GM18526 (cell line): ENCODE results near the gene WASF1.

Experiments used
- POLR2A ChIP-seq: IDR thresholded peaks from 3 replicates; pipeline ENCODE4 v1.6.1; 2011; ENCODE audit not compliant: insufficient read length; ENCODE audit errors: extremely low read depth

WASF1 gene

DNA sequence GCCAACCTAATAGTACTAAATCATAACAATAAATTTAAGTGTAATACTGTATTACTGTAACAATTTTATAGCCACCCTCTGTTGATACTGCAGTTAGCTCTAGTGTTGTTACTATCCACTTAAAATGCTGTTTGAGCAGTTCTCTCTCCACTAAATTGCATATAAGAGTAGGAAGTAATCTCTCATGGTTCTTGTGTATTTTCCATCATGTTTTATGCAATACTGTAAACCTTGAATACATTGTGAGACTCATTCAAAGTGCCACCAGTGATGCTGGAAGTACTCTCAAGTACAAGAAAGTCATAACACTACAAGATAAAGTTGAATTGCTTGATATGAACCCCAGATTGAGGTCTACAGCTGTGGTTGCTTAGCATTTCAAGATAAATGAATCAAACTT is 65.5 kb downstream of the WASF1 start:
- TF ChIP-seq POLR2A: no peak

- no peak for TF ChIP-seq POLR2A
These were observed 74.2 kb downstream of the WASF1 start for GRCh38 chr6:110105296-110105695.

GRCh38 chr6:110103260-110103659 is 76.2 kb downstream of the WASF1 start:
- TF ChIP-seq POLR2A: no peak

GRCh38 chr6:110102411-110102810 is 77.1 kb downstream of the WASF1 start:
- TF ChIP-seq POLR2A: no peak

DNA sequence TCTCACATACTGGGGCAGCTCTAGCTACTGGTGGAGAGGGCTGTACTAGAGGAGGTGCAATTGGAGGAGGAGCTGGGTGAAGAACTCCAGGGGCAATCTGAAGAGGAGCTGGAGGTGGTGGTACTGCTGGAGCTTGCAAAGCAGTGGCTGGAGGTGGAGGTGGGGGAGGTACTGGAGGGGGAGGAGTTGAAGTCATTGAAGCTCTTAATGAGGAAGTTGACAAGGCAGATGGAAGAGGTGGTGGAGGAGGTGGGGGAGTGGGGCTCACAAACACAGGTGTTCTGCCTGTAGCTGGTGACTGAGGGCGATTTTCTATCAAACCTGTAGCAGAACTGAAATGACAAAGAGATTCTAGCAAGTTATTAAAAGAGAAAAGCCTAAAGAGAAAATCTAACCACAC is 77.6 kb downstream of the WASF1 start:
- TF ChIP-seq POLR2A: no peak

- TF ChIP-seq POLR2A: no peak
These were observed 80.9 kb downstream of the WASF1 start for GRCh38 chr6:110098511-110099116.

DNA sequence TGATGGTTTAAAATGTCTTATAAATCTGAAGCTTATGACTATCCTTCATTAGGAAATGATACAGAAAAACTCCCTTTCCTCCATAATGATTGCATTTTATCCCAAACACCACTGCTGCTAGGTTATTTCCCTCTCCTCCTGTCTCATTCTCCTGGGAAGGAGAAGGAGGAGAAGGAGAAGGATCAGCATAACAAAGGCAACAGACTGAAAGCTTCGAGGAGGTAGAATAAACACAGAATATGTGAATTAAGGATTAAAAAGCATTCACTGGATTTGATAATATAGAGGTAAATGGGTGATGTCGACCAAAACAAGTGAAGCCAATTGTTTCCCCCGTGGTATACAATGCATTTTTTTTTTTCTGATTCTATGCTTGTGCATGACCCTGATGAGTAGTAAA is 82.0 kb downstream of the WASF1 start:
- no peak for TF ChIP-seq POLR2A

- no peak for TF ChIP-seq POLR2A
These were observed 83.5 kb downstream of the WASF1 start for GRCh38 chr6:110095935-110096334.

DNA sequence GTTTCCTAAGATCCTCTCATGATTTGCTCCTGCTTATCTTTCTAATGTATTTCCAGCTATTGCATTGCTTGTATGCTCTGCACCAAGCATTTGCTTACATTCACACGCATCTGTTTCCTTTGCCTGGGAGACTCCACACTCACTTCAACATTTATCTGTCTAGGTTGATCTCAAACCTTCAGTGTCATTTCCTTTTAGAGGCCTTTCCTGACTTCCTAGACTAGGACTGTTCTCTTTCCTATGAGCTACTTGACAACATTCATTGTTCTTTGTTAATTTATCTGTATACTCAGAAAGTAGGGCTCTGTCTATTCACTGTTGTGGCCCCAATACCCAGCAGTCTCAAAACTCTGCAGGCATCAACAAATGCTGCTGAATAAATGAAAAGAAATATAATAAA is 84.4 kb downstream of the WASF1 start:
- no peak for TF ChIP-seq POLR2A

- TF ChIP-seq POLR2A: no peak
These were observed 85.5 kb downstream of the WASF1 start for GRCh38 chr6:110093981-110094380.

DNA sequence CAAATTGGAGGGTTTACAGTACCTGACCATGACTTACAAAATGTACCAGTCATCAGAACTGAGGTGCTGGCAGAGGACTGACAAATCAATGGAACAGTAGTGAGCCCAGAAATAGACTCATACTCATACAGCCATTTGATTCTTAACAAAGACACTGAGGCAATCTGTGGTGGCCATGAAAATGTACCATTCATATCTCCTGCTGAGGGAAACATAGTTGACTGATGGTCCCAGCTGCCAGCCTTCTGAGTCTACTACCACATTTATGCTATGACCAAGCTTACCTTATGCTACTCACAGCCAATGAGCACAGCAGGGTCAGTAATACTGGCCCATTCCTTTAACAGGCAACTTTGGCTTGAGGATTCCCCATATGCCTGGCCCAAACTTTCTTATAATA is 88.6 kb downstream of the WASF1 start:
- TF ChIP-seq POLR2A: no peak

DNA sequence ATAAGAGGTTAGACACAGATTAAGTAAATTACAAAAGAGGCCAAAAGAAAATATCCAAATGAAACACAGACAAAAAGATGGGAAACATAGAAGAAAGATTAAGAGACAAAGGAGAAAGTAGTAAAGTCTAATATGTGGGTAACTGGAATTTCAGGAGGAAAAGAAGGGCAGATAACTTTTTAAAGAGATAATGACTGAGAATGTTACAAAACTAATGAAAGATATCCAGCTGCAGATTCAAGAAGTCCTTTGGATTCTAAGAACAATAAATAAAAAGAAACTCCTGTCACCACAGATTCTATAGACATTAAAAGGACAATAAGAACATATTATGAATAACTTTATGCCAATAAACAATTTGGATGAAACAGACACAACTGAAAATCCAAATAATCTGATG is 90.1 kb downstream of the WASF1 start:
- no peak for TF ChIP-seq POLR2A

GRCh38 chr6:110085285-110085684 is 94.2 kb downstream of the WASF1 start:
- TF ChIP-seq POLR2A: no peak

DNA sequence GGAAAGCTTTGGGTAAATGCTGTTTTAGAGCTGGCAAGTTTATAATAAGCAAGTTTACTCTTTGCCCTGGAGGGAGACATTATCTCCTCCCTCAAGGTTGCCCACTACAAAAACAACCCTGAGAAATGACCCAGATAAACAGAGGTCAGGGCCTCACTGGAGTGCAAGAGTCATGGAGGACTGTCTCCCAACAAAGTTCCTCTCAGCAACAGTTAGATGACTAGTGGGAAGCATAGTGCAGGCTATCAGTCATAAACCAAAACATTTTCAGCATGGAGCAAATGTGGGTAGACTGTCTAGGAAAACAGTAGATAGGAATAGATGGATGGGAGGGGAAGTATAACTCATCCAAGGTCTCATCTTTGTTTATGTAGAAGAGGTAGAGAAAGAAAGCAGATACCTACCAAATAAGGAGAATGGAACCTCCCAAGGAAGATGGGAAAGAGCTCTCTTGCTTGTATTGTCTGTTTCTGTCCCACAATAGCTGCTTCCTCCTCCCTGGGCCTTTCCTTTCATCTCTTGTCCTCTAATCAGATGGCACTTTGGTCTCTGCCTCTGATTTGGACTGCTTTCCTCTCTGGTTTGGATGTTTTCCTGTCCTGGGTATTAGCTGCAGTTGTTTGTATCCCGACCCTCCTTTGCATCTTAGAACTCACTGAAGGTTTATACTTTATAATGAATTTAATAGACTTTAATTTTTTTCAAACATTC is 95.4 kb downstream of the WASF1 start:
- no peak for TF ChIP-seq POLR2A

DNA sequence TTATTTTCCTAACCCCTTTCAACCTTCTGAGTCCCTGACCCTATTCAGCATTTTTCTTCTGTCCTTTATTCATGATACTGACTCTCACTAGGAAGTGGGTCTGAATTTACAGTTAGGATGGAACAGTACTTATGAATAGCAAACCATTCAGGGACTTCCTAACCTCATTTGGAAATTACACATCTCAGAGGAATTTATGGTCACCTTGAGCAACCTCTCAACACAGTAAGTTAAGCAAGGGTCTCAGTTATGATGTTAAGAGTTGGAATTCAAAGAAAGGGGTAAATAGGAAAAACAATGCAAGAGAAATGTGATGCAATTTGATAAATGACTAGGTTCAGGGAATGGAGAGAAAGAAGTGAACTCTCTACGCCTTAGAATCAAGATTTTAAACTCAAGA is 104.1 kb downstream of the WASF1 start:
- TF ChIP-seq POLR2A: no peak

GRCh38 chr6:110068592-110068967 is 110.9 kb downstream of the WASF1 start:
- no peak for TF ChIP-seq POLR2A
